ENCODE results near the gene CD81.

DNA sequence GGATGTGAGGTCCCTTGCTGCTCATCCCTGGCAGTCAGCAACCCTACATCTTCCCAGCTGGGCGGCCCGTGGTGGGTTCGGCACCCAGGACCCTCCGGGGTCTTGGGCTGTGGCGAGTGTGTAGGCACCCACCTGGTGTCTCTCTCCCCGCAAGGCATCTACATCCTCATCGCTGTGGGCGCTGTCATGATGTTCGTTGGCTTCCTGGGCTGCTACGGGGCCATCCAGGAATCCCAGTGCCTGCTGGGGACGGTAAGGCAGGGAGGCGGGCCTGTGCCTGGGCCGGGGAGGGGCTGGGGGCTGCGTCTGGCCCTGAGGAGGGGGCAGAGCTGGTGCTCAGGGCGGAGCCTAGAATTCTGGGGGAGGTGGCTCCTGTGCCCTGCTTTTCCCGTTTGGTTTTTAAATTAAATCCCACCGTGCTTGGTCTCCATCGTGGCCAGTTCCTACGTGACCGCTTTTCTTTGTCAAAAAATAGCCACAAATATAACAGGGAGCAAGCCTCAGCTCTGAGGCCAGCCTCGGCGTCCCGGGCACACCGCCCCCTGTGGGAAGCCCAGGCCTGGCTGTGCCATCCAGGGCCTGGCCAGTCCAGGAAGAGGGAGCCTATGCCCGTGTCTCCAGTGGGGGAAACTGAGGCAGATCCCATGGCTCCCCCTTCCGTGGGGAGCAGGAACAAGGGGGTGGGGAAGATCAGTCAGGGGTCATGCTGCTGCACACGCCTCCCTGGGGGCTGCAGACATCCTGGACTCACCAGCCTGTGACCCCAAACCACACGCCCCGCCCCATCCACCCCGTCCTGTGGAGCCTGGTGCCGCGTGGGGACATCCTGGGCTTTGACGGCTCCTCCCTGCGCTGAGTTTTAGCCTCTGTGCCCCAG lies 17.1 kb downstream of the CD81 start:
- no peak for TF ChIP-seq CTCF (IDR thresholded peaks at IDR 0.05; ENCODE audit: low read depth, low read length)
- TF ChIP-seq EZH2phosphoT487 (IDR thresholded peaks at IDR 0.05; ENCODE audit: low read depth): no peak
